HCT116 (cell line): ENCODE measurements around the gene EFCAB8. TPM values are rescaled to one million over a fixed set of nuclear protein-coding genes. Genes with fewer than 3 reads are reported as not detected.

Source experiments
- ATAC-seq: fragments of 200-7000 bp; cut with Tn5 transposase; 2 replicates; pipeline ENCODE4 v1.9.1; 2020; ENCODE audit warnings: mild to moderate bottlenecking, moderate library complexity
- BruUV-seq: library from RNA; stranded (reverse); fragments of 400-500 nt; replicated peaks from 2 replicates; lab custom pipeline; 2021; lab: Mats Ljungman, UMichigan
- CTCF ChIA-PET: fragments of 300-600 bp; sonication (Branson Sonifier 250); formaldehyde crosslinking; loops from one replicate; lab custom pipeline; 2021; ENCODE audit warnings: antibody characterized with exemption; lab: Charles Lee
- POLR2A ChIA-PET: fragments of 300-600, 350-600 bp; sonication (Branson Sonifier 250); formaldehyde crosslinking; loops from one replicate; lab custom pipeline; 2021; ENCODE audit warnings: antibody characterized with exemption; lab: Charles Lee
- RAD21 ChIA-PET, 2 experiments: fragments of 300-600 bp; sonication (Branson Sonifier 250); formaldehyde crosslinking; loops; one replicate each; lab custom pipeline; 2023; ENCODE audit warnings: low total read pairs in 2 of 2; ENCODE audit not compliant: uncharacterized antibody in 2 of 2, unreplicated experiment in 2 of 2, low non-redundant PET in 1 of 2; lab: Charles Lee
- DNase-seq: peaks from one replicate; pipeline ENCODE4 v3.0.0-alpha.2; 2010; ENCODE audit warnings: low read depth, low spot score
- H2AFZ ChIP-seq: fragments of 200-600 bp; shearing (Covaris generic), sonication (generic); 2 replicates; pipeline ENCODE4 v1.6.1; 2017; ENCODE audit warnings: low read depth, mixed run types, mixed read lengths, antibody characterized with exemption, low read length; ENCODE audit not compliant: poor library complexity, severe bottlenecking
- H3K27ac ChIP-seq: 2 replicates; pipeline ENCODE4 v1.5.1; 2012; ENCODE audit warnings: low read depth, low read length
- H3K27me3 ChIP-seq: fragments of 200-600 bp; sonication (generic); 2 replicates; pipeline ENCODE4 v1.6.1; 2016; ENCODE audit warnings: mixed run types, low read length, mixed read lengths; ENCODE audit not compliant: insufficient read depth
- H3K36me3 ChIP-seq, 2 experiments: fragments of 200-500 bp in 1 of 2; fragments of 200-600 bp in 1 of 2; sonication (Bioruptor generic) in 1 of 2; sonication (generic) in 1 of 2; 2 replicates each; pipeline versions ENCODE4 v1.5.1 to v1.6.1; 2014 to 2016; ENCODE audit warnings: low read length in 2 of 2, inconsistent platforms in 1 of 2, mixed read lengths in 1 of 2, mixed run types in 1 of 2; ENCODE audit not compliant: insufficient read depth in 2 of 2, control insufficient read depth in 1 of 2
- H3K4me1 ChIP-seq, 2 experiments: fragments of 200-600 bp in 1 of 2; sonication (generic) in 1 of 2; 2 replicates each; pipeline versions ENCODE4 v1.5.1 to v1.6.1; 2012 to 2017; ENCODE audit warnings: low read length in 2 of 2, inconsistent platforms in 1 of 2, mild to moderate bottlenecking in 1 of 2, mixed read lengths in 1 of 2, mixed run types in 1 of 2, moderate library complexity in 1 of 2; ENCODE audit not compliant: insufficient read depth in 2 of 2, control insufficient read depth in 1 of 2
- H3K4me2 ChIP-seq: fragments of 200-600 bp; sonication (generic); 2 replicates; pipeline ENCODE4 v1.6.1; 2017; ENCODE audit warnings: mixed run types, low read length, mixed read lengths
- H3K4me3 ChIP-seq, 2 experiments: fragments of 200-600 bp in 1 of 2; sonication (generic) in 1 of 2; replicated peaks in 1 of 2; 2 replicates each; pipeline ENCODE4 v1.5.1; 2011 to 2016; ENCODE audit warnings: low read length in 2 of 2, control low read depth in 1 of 2, low read depth in 1 of 2, mild to moderate bottlenecking in 1 of 2, mixed read lengths in 1 of 2, mixed run types in 1 of 2
- H3K79me2 ChIP-seq: fragments of 200-600 bp; sonication (generic); 2 replicates; pipeline ENCODE4 v1.6.1; 2017; ENCODE audit warnings: mild to moderate bottlenecking, mixed run types, low read length, moderate library complexity, mixed read lengths; ENCODE audit not compliant: insufficient read depth
- H3K9ac ChIP-seq: fragments of 200-600 bp; sonication (generic); 2 replicates; pipeline ENCODE4 v1.6.1; 2016; ENCODE audit warnings: low read length, mixed read lengths
- H3K9me2 ChIP-seq: fragments of 200-600 bp; sonication (generic), shearing (Covaris generic); 2 replicates; pipeline ENCODE4 v1.6.1; 2017; ENCODE audit warnings: mixed run types, mild to moderate bottlenecking, moderate library complexity; ENCODE audit not compliant: insufficient read depth
- H3K9me3 ChIP-seq, 2 experiments: fragments of 200-500 bp in 1 of 2; fragments of 200-600 bp in 1 of 2; sonication (Bioruptor generic) in 1 of 2; sonication (generic) in 1 of 2; 2 replicates each; pipeline ENCODE4 v1.6.1; 2014 to 2017; ENCODE audit warnings: low read length in 2 of 2, mixed read lengths in 2 of 2, inconsistent platforms in 1 of 2, low read depth in 1 of 2, mild to moderate bottlenecking in 1 of 2, mixed run types in 1 of 2, moderate library complexity in 1 of 2; ENCODE audit not compliant: control insufficient read depth in 1 of 2, insufficient read depth in 1 of 2
- H4K20me1 ChIP-seq: fragments of 200-600 bp; sonication (generic), shearing (Covaris generic); 2 replicates; pipeline ENCODE4 v1.6.1; 2017; ENCODE audit warnings: mixed run types, mild to moderate bottlenecking, moderate library complexity; ENCODE audit not compliant: insufficient read depth
- CBX3 ChIP-seq: IDR thresholded peaks from 2 replicates; pipeline ENCODE4 v1.6.1; 2012; ENCODE audit warnings: low read depth
- CTCF ChIP-seq, 3 experiments: fragments of 200-600 bp in 1 of 3; sonication (generic) in 1 of 3; IDR thresholded peaks in 2 of 3; conservative IDR thresholded peaks in 1 of 3; 2 replicates each; pipeline ENCODE4 v1.5.1; 2012 to 2017; ENCODE audit warnings: low read depth in 2 of 3, low read length in 2 of 3, antibody characterized with exemption in 1 of 3, borderline replicate concordance in 1 of 3, control low read depth in 1 of 3, mild to moderate bottlenecking in 1 of 3, mixed read lengths in 1 of 3, mixed run types in 1 of 3, moderate library complexity in 1 of 3; ENCODE audit not compliant: insufficient read depth in 1 of 3
- ELF1 ChIP-seq: IDR thresholded peaks from 2 replicates; pipeline ENCODE4 v1.6.1; 2012; ENCODE audit warnings: low read depth, borderline replicate concordance
- EZH2 ChIP-seq: fragments of 200-600 bp; sonication (generic); IDR thresholded peaks from 2 replicates; pipeline ENCODE4 v1.6.1; 2017; ENCODE audit warnings: antibody characterized with exemption, mixed run types
- FOSL1 ChIP-seq: IDR thresholded peaks from 2 replicates; pipeline ENCODE4 v1.6.1; 2012; ENCODE audit warnings: low read depth
- REST ChIP-seq: IDR thresholded peaks from 2 replicates; pipeline ENCODE4 v1.6.1; 2012; ENCODE audit warnings: low read depth
- SIN3A ChIP-seq: IDR thresholded peaks from 2 replicates; pipeline ENCODE4 v1.6.1; 2012; ENCODE audit warnings: low read depth
- YY1 ChIP-seq: IDR thresholded peaks from 2 replicates; pipeline ENCODE4 v1.6.1; 2011; ENCODE audit warnings: low read length, low read depth, moderate library complexity, mild to moderate bottlenecking; ENCODE audit not compliant: insufficient replicate concordance; ENCODE audit errors: extremely low read depth
- ZFX ChIP-seq: fragments of 450-650 bp; IDR thresholded peaks from 2 replicates; pipeline ENCODE4 v1.6.1; 2017
- ZNF274 ChIP-seq: fragments of 200-500 bp; sonication (Bioruptor generic); IDR thresholded peaks from 2 replicates; pipeline ENCODE4 v1.6.1; 2014; ENCODE audit warnings: mild to moderate bottlenecking, low read depth, low read length, inconsistent platforms
- intact Hi-C: fragments of 100-400 bp; cut with micrococcal nuclease; formaldehyde crosslinking; loops from 2 replicates; pipeline ENCODE4 v1.10.0; 2022
- total RNA-seq: library from RNA; stranded (reverse); gene quantifications from one replicate; pipeline ENCODE4 v1.2.1, GENCODE V29; 2021; ENCODE audit not compliant: unreplicated experiment
- TF ChIP-seq, protein P1 (sequence below): IDR thresholded peaks from 2 replicates; pipeline ENCODE4 v1.6.1; 2011; ENCODE audit warnings: mild to moderate bottlenecking, low read length, moderate library complexity; ENCODE audit not compliant: insufficient replicate concordance; ENCODE audit errors: extremely low read depth

EFCAB8 gene
- total RNA-seq, 1 experiment from 2014 or later: 0.42 TPM

DNA sequence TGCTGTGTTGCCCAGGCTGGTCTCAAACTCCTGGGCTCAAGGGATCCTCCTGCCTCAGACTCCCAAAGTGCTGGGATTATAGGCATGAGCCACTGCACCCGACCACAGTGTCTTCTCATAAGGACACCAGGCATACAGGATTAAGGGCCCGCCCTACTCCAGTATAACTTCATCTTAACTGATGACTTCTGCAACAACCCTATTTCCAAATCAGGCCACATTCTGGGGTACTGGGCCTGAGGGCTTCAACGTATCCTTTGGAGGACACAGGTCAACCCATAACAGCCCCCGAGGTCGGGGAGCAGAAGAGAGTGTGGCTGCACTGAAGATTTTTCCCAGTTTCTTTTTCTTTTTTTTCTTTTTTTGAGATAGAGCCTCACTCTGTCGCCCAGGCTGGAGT lies 105.9 kb downstream of the EFCAB8 start:
- ChIA-PET POLR2A (no interaction called here), CTCF (no interaction called here), RAD21 (no interaction called here)
- H3K4me1 ChIP-seq: no peaks in the 10 kb centered on the region
- H3K36me3 ChIP-seq: no peaks in the 10 kb centered on the region
- H3K27ac ChIP-seq: no peak overlapping the region
- TF ChIP-seq CTCF (IDR thresholded peaks at IDR 0.05 in 2 of 3, conservative IDR thresholded peaks at IDR 0.05 in 1 of 3; ENCODE audit: borderline replicate concordance in 1 of 3, insufficient read depth in 1 of 3, low read depth in 2 of 3, low read length in 2 of 3): no peak
- no peak for TF ChIP-seq CBX3
- TF ChIP-seq YY1: no peak
- no peaks in the 10 kb centered on the region for H3K79me2 ChIP-seq
- H3K9me2 ChIP-seq: no peaks in the 10 kb centered on the region
- H4K20me1 ChIP-seq: no peaks in the 10 kb centered on the region
- BruUV-seq: no TSS peak
- H3K4me3 ChIP-seq: no peak overlapping the region
- no peaks in the 10 kb centered on the region for H3K27me3 ChIP-seq
- H3K4me2 ChIP-seq: no peak overlapping the region
- DNase-seq (no peak), ATAC-seq (no peak)
- intact Hi-C loops: no loop called here
- H3K9me3 ChIP-seq: no peaks in the 10 kb centered on the region
- H3K9ac ChIP-seq: no peak overlapping the region
- H2AFZ ChIP-seq: no peak overlapping the region

DNA sequence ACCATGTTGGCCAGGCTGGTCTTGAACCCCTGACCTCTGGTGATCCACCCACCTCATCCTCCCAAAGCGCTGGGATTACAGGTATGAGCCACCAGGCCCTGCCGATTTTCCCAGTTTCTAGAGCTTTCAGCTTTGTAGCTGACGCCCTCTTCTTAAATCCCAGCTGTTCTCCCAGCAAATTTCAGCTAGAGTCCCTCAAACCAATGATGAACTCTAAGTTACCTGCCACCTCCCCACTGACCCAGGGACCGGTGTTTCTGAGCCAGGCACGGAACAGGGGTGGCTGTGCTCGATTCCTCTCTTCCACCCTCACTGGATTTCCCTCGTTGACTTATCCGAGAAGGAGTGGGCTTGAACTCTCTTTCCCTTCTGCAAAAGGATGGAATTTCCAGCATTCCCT lies 106.4 kb downstream of the EFCAB8 start:
- RAD21 ChIA-PET: no interaction called here

More for the DNA sequence above, 106.4 kb downstream of the EFCAB8 start:
- H3K4me2 ChIP-seq: no peak overlapping the region
- H3K4me1 ChIP-seq: no peaks in the 10 kb centered on the region
- intact Hi-C loops: no loop called here
- H3K36me3 ChIP-seq: no peaks in the 10 kb centered on the region
- H3K4me3 ChIP-seq: no peak overlapping the region
- ChIA-PET CTCF (no interaction called here), POLR2A (no interaction called here)
- no peaks in the 10 kb centered on the region for H3K79me2 ChIP-seq
- no peaks in the 10 kb centered on the region for H3K27me3 ChIP-seq
- no peaks in the 10 kb centered on the region for H4K20me1 ChIP-seq
- H2AFZ ChIP-seq: no peak overlapping the region
- no peaks in the 10 kb centered on the region for H3K9me3 ChIP-seq
- ATAC-seq (no peak), DNase-seq (no peak)
- H3K9me2 ChIP-seq: no peaks in the 10 kb centered on the region
- H3K27ac ChIP-seq: no peak overlapping the region
- TF ChIP-seq FOSL1: no peak
- TF ChIP-seq REST: no peak
- TF ChIP-seq EZH2: no peak
- no peak for TF ChIP-seq ELF1
- TF ChIP-seq, protein P1, sequence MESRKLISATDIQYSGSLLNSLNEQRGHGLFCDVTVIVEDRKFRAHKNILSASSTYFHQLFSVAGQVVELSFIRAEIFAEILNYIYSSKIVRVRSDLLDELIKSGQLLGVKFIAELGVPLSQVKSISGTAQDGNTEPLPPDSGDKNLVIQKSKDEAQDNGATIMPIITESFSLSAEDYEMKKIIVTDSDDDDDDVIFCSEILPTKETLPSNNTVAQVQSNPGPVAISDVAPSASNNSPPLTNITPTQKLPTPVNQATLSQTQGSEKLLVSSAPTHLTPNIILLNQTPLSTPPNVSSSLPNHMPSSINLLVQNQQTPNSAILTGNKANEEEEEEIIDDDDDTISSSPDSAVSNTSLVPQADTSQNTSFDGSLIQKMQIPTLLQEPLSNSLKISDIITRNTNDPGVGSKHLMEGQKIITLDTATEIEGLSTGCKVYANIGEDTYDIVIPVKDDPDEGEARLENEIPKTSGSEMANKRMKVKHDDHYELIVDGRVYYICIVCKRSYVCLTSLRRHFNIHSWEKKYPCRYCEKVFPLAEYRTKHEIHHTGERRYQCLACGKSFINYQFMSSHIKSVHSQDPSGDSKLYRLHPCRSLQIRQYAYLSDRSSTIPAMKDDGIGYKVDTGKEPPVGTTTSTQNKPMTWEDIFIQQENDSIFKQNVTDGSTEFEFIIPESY: no peak
- TF ChIP-seq ZNF274: no peak
- TF ChIP-seq SIN3A: no peak
- TF ChIP-seq ZFX: no peak
- TF ChIP-seq, all 23 proteins: peak for 0
- H3K9ac ChIP-seq: no peak overlapping the region
- no TSS peak for BruUV-seq
